ENCODE results near the gene MAP2K6. TPM values are rescaled to one million over a fixed set of nuclear protein-coding genes. Genes with fewer than 3 reads are reported as not detected.

Gene MAP2K6
- total and polyA plus RNA-seq, 2 of the 8 experiments (the other 6 are each of a cell fraction or from before 2014, with no cell fraction given) = 11.0 to 44.1 TPM

GRCh38 chr17:69499318-69499717 lies 84.8 kb downstream of the MAP2K6 start:
- no peaks in the 10 kb centered on the region for H3K79me1 ChIP-seq (ENCODE audit: low read depth, low read length)
- no peak overlapping the region for H4K8ac ChIP-seq (ENCODE audit: extremely low read depth, insufficient read depth, low read length)
- no peak overlapping the region for H3K4ac ChIP-seq (replicated peaks; ENCODE audit: insufficient read length, low read depth, low read length)
- peaks cover 0 to 17% of the 10 kb centered on the region in 2 experiments; a peak in 2 of 4 replicates for H3K79me2 ChIP-seq (ENCODE audit: control insufficient read depth in 1 of 2, insufficient read depth in 2 of 2, low read length in 2 of 2)
- no peaks in the 10 kb centered on the region; the same call in 1 of the 2 replicates for H3K23me2 ChIP-seq (ENCODE audit: low read depth, low read length)
- H3K27ac ChIP-seq (ENCODE audit: low read depth, low read length) = no peak overlapping the region
- no peak overlapping the region for H2AFZ ChIP-seq (ENCODE audit: low read length)
- no peak overlapping the region for H2BK20ac ChIP-seq (ENCODE audit: low read length)
- H3K56ac ChIP-seq (replicated peaks; ENCODE audit: insufficient read length, low read depth, low read length) = no peak overlapping the region
- H3K9ac ChIP-seq (replicated peaks in 1 of 4; ENCODE audit: extremely low read depth in 1 of 4, low read depth in 3 of 4, low read length in 3 of 4) = no peak overlapping the region
- H3K18ac ChIP-seq (ENCODE audit: extremely low read depth, low read length) = no peak overlapping the region
- POLR2A ChIA-PET (ENCODE audit: partially characterized antibody) = no interaction called here
- FAIRE-seq = no peak
- no peak overlapping the region for H3K4me3 ChIP-seq (ENCODE audit: extremely low read depth in 1 of 4, insufficient read depth in 2 of 4, low read depth in 3 of 4, low read length in 4 of 4)
- H2BK5ac ChIP-seq (ENCODE audit: low read depth, low read length) = no peak overlapping the region
- no peak overlapping the region for H4K5ac ChIP-seq (ENCODE audit: insufficient read length, low read depth, low read length)
- no peak for DNase-seq (ENCODE audit: low read depth in 1 of 2, low spot score in 2 of 2)
- CTCF ChIA-PET (ENCODE audit: partially characterized antibody) = interaction anchor here (0.8 to 2.0 kb wide), 3 partner anchors 25 to 140 kb away, joined by 3 to 6 read pairs (median 4); no protein-coding TSS in a partner anchor
- no peak overlapping the region for H3K23ac ChIP-seq (ENCODE audit: insufficient read length)
- no peaks in the 10 kb centered on the region for H4K20me1 ChIP-seq (replicated peaks in 1 of 2; ENCODE audit: control insufficient read depth in 1 of 2, insufficient read depth in 2 of 2, low read length in 2 of 2)
- no peak overlapping the region for H2BK15ac ChIP-seq (ENCODE audit: low read length)
- H3K36me3 ChIP-seq (ENCODE audit: control insufficient read depth in 2 of 4, insufficient read depth in 4 of 4, low read length in 3 of 4) = no peaks in the 10 kb centered on the region
- H2BK120ac ChIP-seq (replicated peaks; ENCODE audit: low read depth, low read length) = no peak overlapping the region
- H2BK12ac ChIP-seq (ENCODE audit: low read depth, low read length) = no peak overlapping the region
- no peaks in the 10 kb centered on the region for H3K9me3 ChIP-seq (ENCODE audit: insufficient read depth in 2 of 2, low read depth in 1 of 2, low read length in 1 of 2)
- no peak overlapping the region for H3K4me2 ChIP-seq (ENCODE audit: insufficient read depth in 1 of 2, low read depth in 2 of 2, low read length in 2 of 2)
- H3K4me1 ChIP-seq (replicated peaks in 1 of 4; ENCODE audit: control insufficient read depth in 3 of 4, insufficient read depth in 4 of 4, low read length in 3 of 4) = peaks cover 6 to 22% (median 15%) of the 10 kb centered on the region in 4 experiments
- WGBS, 2 experiments (ENCODE audit: extremely low coverage in 1 of 2, insufficient coverage in 1 of 2, insufficient read length in 1 of 2, insufficient replicate concordance in 2 of 2, low coverage in 1 of 2, low lambda C conversion rate in 2 of 2, missing lambda C conversion rate in 1 of 2) = 93% methylated on average over 3 of the region's 3 CpGs; no CpG with 5 or more reads in 1 of the 2 experiments
- no peaks in the 10 kb centered on the region for H3K27me3 ChIP-seq (replicated peaks in 1 of 4; ENCODE audit: control insufficient read depth in 3 of 4, extremely low read depth in 1 of 4, insufficient read depth in 3 of 4, low read length in 3 of 4)
- H3K14ac ChIP-seq (ENCODE audit: insufficient read length) = no peak overlapping the region
- H2AK5ac ChIP-seq (ENCODE audit: low read depth, low read length) = no peak overlapping the region
- no peak overlapping the region for H4K91ac ChIP-seq (replicated peaks; ENCODE audit: insufficient read length, low read length)
- TF ChIP-seq BACH1 (IDR thresholded peaks at IDR 0.05; ENCODE audit: low read length) (no peak), CBX5 (IDR thresholded peaks at IDR 0.05; ENCODE audit: low read depth, low read length) (no peak), POLR2AphosphoS5 (IDR thresholded peaks at IDR 0.05; ENCODE audit: low read depth, low read length) (no peak), E2F6 (IDR thresholded peaks at IDR 0.05) (no peak), SIX5 (IDR thresholded peaks at IDR 0.05; ENCODE audit: low read depth, low read length) (no peak)

Data from H1 (cell line).